PC-9 (cell line): ENCODE data around the gene NKX6-2.

Experiments used
- CTCF ChIP-seq: fragments of 200-600 bp; sonication (generic); conservative IDR thresholded peaks from 2 replicates; pipeline ENCODE4 v1.6.1; 2017; ENCODE audit warnings: mixed run types, antibody characterized with exemption, mild to moderate bottlenecking, moderate library complexity
- EZH2 ChIP-seq: fragments of 200-600 bp; sonication (generic); IDR thresholded peaks from 2 replicates; pipeline ENCODE4 v1.8.0; 2017; ENCODE audit warnings: antibody characterized with exemption, low read depth

GRCh38 chr10:132827861-132828539, 42.1 kb upstream of the NKX6-2 start:
- TF ChIP-seq CTCF (no peak), EZH2 (no peak)
